CD4-positive, CD25-positive, alpha-beta regulatory T cell (primary cell): ENCODE results near the gene PLEKHM1. TPM values are rescaled to one million over a fixed set of nuclear protein-coding genes. Genes with fewer than 3 reads are reported as not detected.
A peak's percentile ranks its signal among the peaks of the same experiment; 100 is the strongest.
"Not testable (repeated sequence)": the region's sequence is repeated elsewhere in the genome, so short reads cannot be mapped to it uniquely, and the experiment has no call there.

Experiments
- ATAC-seq, 2 donors: fragments of 150-1000 bp; cut with Tn5 transposase; one replicate each; pipeline ENCODE4 v1.10.0; 2021; ENCODE audit warnings: low read depth in 2 of 2, moderate number of reproducible peaks in 2 of 2, moderate library complexity in 1 of 2
- DNase-seq, 3 donors: peaks; one replicate each; pipeline versions ENCODE4 v3.0.0 to v3.0.0-alpha.2; 2012 to 2022; ENCODE audit warnings: mixed read lengths in 1 of 3
- H3K27ac ChIP-seq: one replicate; pipeline ENCODE4 v1.7.0; 2013; ENCODE audit warnings: mild to moderate bottlenecking, low read length; ENCODE audit not compliant: insufficient read depth, poor library complexity, severe bottlenecking
- H3K27me3 ChIP-seq: one replicate; pipeline ENCODE4 v1.7.0; 2013; ENCODE audit warnings: low read length; ENCODE audit not compliant: control insufficient read depth, insufficient read depth
- H3K36me3 ChIP-seq: one replicate; pipeline ENCODE4 v1.7.0; 2013; ENCODE audit warnings: mild to moderate bottlenecking, low read length, moderate library complexity; ENCODE audit not compliant: control insufficient read depth, insufficient read depth
- H3K4me1 ChIP-seq: 2 replicates; pipeline ENCODE4 v1.7.0; 2013; ENCODE audit warnings: mild to moderate bottlenecking, low read length; ENCODE audit not compliant: insufficient read depth, control insufficient read depth, poor library complexity, severe bottlenecking
- H3K4me3 ChIP-seq: one replicate; pipeline ENCODE4 v1.7.0; 2013; ENCODE audit warnings: low read depth, mild to moderate bottlenecking, low read length, moderate library complexity
- H3K9me3 ChIP-seq, 2 experiments: 1 replicate in 1 of 2; 2 replicates in 1 of 2; pipeline ENCODE4 v1.7.0; 2013; ENCODE audit warnings: low read length in 2 of 2, mild to moderate bottlenecking in 1 of 2, moderate library complexity in 1 of 2; ENCODE audit not compliant: control insufficient read depth in 2 of 2
- H3K27ac Mint-ChIP-seq, 3 donors: one replicate each; pipeline ENCODE4 v1.8.0; 2020 to 2022; ENCODE audit warnings: mild to moderate bottlenecking in 3 of 3, mixed read lengths in 3 of 3, moderate library complexity in 2 of 3
- H3K27me3 Mint-ChIP-seq: one replicate; pipeline ENCODE4 v1.8.0; 2022; ENCODE audit warnings: mild to moderate bottlenecking, mixed read lengths
- H3K36me3 Mint-ChIP-seq: one replicate; pipeline ENCODE4 v1.8.0; 2020; ENCODE audit warnings: mixed read lengths
- H3K4me1 Mint-ChIP-seq, 4 donors: one replicate each; pipeline ENCODE4 v1.8.0; 2020 to 2022; ENCODE audit warnings: mixed read lengths in 4 of 4, mild to moderate bottlenecking in 1 of 4
- H3K4me3 Mint-ChIP-seq, 4 donors: one replicate each; pipeline ENCODE4 v1.8.0; 2020 to 2022; ENCODE audit warnings: mild to moderate bottlenecking in 4 of 4, mixed read lengths in 4 of 4, moderate library complexity in 3 of 4
- H3K9me3 Mint-ChIP-seq, 7 donors: one replicate each; pipeline ENCODE4 v1.8.0; 2020 to 2022; ENCODE audit warnings: mixed read lengths in 7 of 7, mild to moderate bottlenecking in 3 of 7, moderate library complexity in 2 of 7
- polyA plus RNA-seq, 4 donors: library from polyadenylated mRNA; unstranded; fragments of 300-500 nt; fragmentation: Illumina TruSeq; gene quantifications; one replicate each; pipeline ENCODE4 v1.2.3, GENCODE V29; 2021
- total RNA-seq: library from RNA; stranded (reverse); gene quantifications from one replicate; pipeline ENCODE4 v1.2.3, GENCODE V29; 2022

The PLEKHM1 gene
- total and polyA plus RNA-seq, 5 donors from 2014 or later, result 11.1 to 103 (median 12.5) TPM

GRCh38 chr17:45454341-45454740 lies 36.2 kb downstream of the PLEKHM1 start:
- H3K27me3 Mint-ChIP-seq, H3K9me3 ChIP-seq: not testable (repeated sequence)
- H3K36me3 Mint-ChIP-seq, result peaks cover 21% of the 10 kb centered on the region

DNA sequence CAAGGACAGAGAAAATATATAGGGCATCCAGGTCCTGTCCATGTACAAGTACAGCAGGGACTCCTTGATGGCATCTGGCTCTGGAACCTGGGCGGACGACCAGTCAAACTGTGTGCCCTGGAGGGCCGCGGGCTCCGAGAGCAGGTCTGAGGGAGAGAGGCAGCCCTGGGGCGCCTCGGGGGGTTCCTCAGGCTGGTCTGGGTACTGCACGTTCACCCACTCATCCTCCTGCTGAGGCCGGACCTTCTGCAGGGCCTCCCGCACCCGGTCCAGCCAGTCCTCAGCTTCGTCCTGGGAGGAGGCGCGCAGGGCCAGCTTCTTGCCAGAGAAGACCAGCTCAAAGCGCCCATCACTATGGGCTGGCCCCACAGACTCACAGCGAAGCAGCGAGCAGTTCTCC lies 36.8 kb downstream of the PLEKHM1 start:
- not testable (repeated sequence) for H3K27me3 Mint-ChIP-seq, H3K4me1 Mint-ChIP-seq, H3K27ac Mint-ChIP-seq, H3K4me3 Mint-ChIP-seq, H3K4me3 ChIP-seq, H3K27ac ChIP-seq, H3K4me1 ChIP-seq, ATAC-seq, DNase-seq, H3K9me3 Mint-ChIP-seq, H3K27me3 ChIP-seq, H3K9me3 ChIP-seq
- peaks cover 11% of the 10 kb centered on the region for H3K36me3 ChIP-seq
- H3K36me3 Mint-ChIP-seq, result peaks cover 18% of the 10 kb centered on the region

More at GRCh38 chr17:45454341-45454740, 36.2 kb downstream of the PLEKHM1 start:
- not testable (repeated sequence) for H3K27me3 ChIP-seq, H3K4me1 ChIP-seq, H3K4me3 ChIP-seq, ATAC-seq, H3K4me1 Mint-ChIP-seq, H3K4me3 Mint-ChIP-seq, H3K9me3 Mint-ChIP-seq, H3K27ac Mint-ChIP-seq, H3K27ac ChIP-seq, DNase-seq
- peaks cover 13% of the 10 kb centered on the region for H3K36me3 ChIP-seq

DNA sequence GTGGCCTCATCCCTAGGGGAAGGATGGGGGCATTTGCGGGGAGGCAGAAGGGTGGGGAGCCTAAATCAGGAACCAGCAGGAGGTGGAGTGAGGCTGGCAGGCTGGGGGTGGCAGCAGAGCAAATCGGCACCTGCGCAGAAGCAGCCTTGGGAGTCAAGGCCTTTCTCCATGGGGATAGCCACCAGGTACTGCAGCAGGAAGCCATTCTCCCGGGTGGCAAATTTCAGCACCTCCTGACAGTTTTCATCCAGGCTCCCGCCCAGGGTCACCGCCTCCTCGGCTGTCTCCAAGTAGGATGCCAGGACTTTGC lies 37.3 kb downstream of the PLEKHM1 start:
- not testable (repeated sequence) for H3K9me3 Mint-ChIP-seq, H3K4me1 Mint-ChIP-seq, DNase-seq, H3K27ac Mint-ChIP-seq, H3K27me3 ChIP-seq, H3K27ac ChIP-seq, ATAC-seq, H3K4me1 ChIP-seq, H3K4me3 ChIP-seq, H3K9me3 ChIP-seq, H3K27me3 Mint-ChIP-seq, H3K4me3 Mint-ChIP-seq
- peaks cover 18% of the 10 kb centered on the region for H3K36me3 Mint-ChIP-seq
- H3K36me3 ChIP-seq, result peaks cover 13% of the 10 kb centered on the region

GRCh38 chr17:45452329-45453224 lies 37.9 kb downstream of the PLEKHM1 start:
- not testable (repeated sequence) for H3K4me1 ChIP-seq, H3K4me3 ChIP-seq, H3K4me3 Mint-ChIP-seq, H3K27me3 ChIP-seq, H3K9me3 ChIP-seq, ATAC-seq, H3K9me3 Mint-ChIP-seq, H3K27ac ChIP-seq, H3K27me3 Mint-ChIP-seq, H3K27ac Mint-ChIP-seq, DNase-seq
- H3K36me3 ChIP-seq, result peaks cover 13% of the 10 kb centered on the region
- H3K36me3 Mint-ChIP-seq, result peaks cover 18% of the 10 kb centered on the region
- H3K4me1 Mint-ChIP-seq, result peaks cover 0 to 12% (median 4%) of the 10 kb centered on the region in 4 donors

- H3K9me3 Mint-ChIP-seq, H3K27ac Mint-ChIP-seq, H3K4me3 ChIP-seq, H3K27me3 ChIP-seq, H3K4me3 Mint-ChIP-seq, ATAC-seq, H3K9me3 ChIP-seq, H3K4me1 ChIP-seq, DNase-seq, H3K27ac ChIP-seq, H3K27me3 Mint-ChIP-seq: not testable (repeated sequence)
- H3K4me1 Mint-ChIP-seq, result peaks cover 0 to 20% (median 4%) of the 10 kb centered on the region in 4 donors
- peaks cover 13% of the 10 kb centered on the region for H3K36me3 ChIP-seq
- peaks cover 17% of the 10 kb centered on the region for H3K36me3 Mint-ChIP-seq
These were observed 38.9 kb downstream of the PLEKHM1 start for GRCh38 chr17:45451660-45452059.

GRCh38 chr17:45451131-45451530 lies 39.4 kb downstream of the PLEKHM1 start:
- Histone ChIP-seq H3K4me1 (peaks cover 3% of the 10 kb centered on the region), H3K9me3 (no peaks in the 10 kb centered on the region), H3K36me3 (peaks cover 9% of the 10 kb centered on the region), H3K4me3 (no peak overlapping the region), H3K27me3 (no peaks in the 10 kb centered on the region), H3K27ac (no peak overlapping the region)
- Mint-ChIP-seq H3K4me3 (no peak overlapping the region), H3K36me3 (peaks cover 11% of the 10 kb centered on the region), H3K27ac (no peak overlapping the region), H3K27me3 (no peaks in the 10 kb centered on the region), H3K4me1 (peaks cover 0 to 23% (median 7%) of the 10 kb centered on the region in 4 donors), H3K9me3 (no peaks in the 10 kb centered on the region)
- DNase-seq (no peak), ATAC-seq (no peak)

DNA sequence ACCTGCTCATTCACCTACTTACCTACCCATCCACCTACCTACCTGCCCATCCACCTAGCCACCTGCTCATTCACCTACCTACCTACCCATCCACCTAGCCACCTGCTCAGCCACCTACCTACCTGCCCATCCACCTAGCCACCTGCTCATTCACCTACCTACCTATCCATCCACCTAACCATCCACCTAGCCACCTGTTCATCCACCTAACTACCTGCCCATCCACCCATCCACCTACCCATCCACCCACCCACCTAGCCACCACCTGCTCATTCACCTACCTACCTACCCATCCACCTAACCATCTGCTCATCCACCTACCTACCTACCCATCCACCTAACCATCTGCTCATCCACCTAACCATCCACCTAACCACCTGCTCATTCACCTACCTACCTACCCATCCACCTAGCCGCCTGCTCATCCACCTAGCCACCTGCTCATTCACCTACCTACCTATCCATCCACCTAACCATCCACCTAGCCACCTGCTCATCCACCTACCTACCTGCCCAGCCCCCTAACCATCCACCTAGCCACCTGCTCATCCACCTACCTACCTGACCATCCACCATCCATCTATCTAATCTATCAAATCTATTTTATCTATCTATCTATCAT lies 40.7 kb downstream of the PLEKHM1 start:
- H3K27me3 Mint-ChIP-seq, H3K4me1 ChIP-seq, H3K27me3 ChIP-seq, H3K4me3 ChIP-seq, H3K27ac ChIP-seq, H3K4me3 Mint-ChIP-seq, H3K9me3 Mint-ChIP-seq, DNase-seq, H3K36me3 Mint-ChIP-seq, H3K9me3 ChIP-seq, ATAC-seq: not testable (repeated sequence)
- H3K36me3 ChIP-seq, result peaks cover 11% of the 10 kb centered on the region
- Mint-ChIP-seq H3K27ac (peak overlapping the region in 2 of 3 donors; percentile 25 to 44), H3K4me1 (peaks cover 0 to 32% (median 11%) of the 10 kb centered on the region in 4 donors)

DNA sequence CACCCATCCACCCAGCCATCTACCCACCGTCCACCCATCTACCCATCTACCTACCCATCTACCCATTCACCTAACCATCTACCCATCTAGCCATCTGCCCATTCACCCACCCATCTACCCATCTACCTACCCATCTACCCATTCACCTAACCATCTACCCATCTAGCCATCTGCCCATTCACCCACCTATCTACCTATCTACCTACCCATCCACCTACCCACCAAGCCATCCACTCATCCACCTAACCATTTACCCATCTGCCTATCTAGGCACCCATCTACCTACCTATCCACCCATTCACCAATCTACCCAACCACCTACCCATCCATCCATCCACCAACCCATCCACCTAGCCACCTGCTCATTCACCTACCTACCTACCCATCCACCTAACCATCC lies 41.3 kb downstream of the PLEKHM1 start:
- not testable (repeated sequence) for H3K27ac ChIP-seq, H3K27me3 Mint-ChIP-seq, H3K27me3 ChIP-seq, H3K36me3 Mint-ChIP-seq, H3K4me3 ChIP-seq, H3K4me3 Mint-ChIP-seq, H3K4me1 ChIP-seq, DNase-seq, H3K27ac Mint-ChIP-seq, H3K9me3 ChIP-seq, H3K9me3 Mint-ChIP-seq, ATAC-seq
- H3K4me1 Mint-ChIP-seq, result peaks cover 0 to 30% (median 11%) of the 10 kb centered on the region in 4 donors
- H3K36me3 ChIP-seq, result peaks cover 11% of the 10 kb centered on the region
